ENCODE results near the gene PDZD2.
"Not testable (repeated sequence)": the region's sequence is repeated elsewhere in the genome, so short reads cannot be mapped to it uniquely, and the experiment has no call there.

PDZD2 gene

GRCh38 chr5:31770132-31770720 is 131.3 kb downstream of the PDZD2 start:
- DNase-seq (ENCODE audit: low spot score) = no peak

DNA sequence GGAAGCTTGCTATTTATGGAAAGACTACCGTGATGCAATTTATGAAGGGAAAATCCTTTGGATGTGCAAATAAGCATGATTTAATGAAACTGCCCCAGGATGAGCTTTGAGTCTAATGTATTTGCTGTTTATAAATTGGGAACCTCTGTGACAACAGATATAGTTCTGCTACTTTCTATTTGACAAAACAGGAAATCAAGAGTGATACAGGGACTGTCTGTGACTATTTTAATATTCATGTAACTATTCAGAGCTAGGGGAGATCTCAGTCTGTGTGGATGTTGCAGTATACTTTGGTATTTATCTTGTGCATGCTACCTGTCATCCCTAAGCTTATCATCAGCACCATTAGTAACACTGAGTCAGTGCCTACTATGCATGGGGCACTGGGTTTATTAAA is 132.1 kb downstream of the PDZD2 start:
- DNase-seq (ENCODE audit: low spot score) = no peak

GRCh38 chr5:31771500-31771899 is 132.6 kb downstream of the PDZD2 start:
- DNase-seq (ENCODE audit: low spot score) = no peak

DNA sequence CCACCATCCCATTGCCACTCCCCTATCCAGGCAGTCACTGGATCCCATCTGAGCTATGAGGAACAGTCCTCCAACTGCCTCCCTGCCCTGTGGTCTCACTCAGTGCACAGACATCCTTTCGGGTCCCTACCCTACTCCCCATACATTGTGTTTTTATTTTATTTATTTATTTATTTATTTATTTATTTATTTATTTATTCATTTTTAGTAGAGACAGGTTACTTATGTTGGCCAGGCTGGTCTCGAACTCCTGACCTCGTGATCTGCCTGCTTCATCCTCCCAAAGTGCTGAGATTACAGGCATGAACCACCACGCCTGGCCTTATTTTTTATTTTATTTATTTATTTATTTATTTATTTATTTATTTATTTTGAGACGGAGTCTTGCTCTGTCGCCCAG is 137.4 kb downstream of the PDZD2 start:
- DNase-seq (ENCODE audit: low spot score) = not testable (repeated sequence)

GRCh38 chr5:31776976-31777651 is 138.2 kb downstream of the PDZD2 start:
- DNase-seq (ENCODE audit: low spot score) = no peak

GRCh38 chr5:31781772-31782171 is 142.8 kb downstream of the PDZD2 start:
- DNase-seq (ENCODE audit: low spot score) = no peak

GRCh38 chr5:31783086-31783645 is 144.2 kb downstream of the PDZD2 start:
- DNase-seq (ENCODE audit: low spot score) = no peak

GRCh38 chr5:31783731-31784130 is 144.8 kb downstream of the PDZD2 start:
- no peak for DNase-seq (ENCODE audit: low spot score)

DNA sequence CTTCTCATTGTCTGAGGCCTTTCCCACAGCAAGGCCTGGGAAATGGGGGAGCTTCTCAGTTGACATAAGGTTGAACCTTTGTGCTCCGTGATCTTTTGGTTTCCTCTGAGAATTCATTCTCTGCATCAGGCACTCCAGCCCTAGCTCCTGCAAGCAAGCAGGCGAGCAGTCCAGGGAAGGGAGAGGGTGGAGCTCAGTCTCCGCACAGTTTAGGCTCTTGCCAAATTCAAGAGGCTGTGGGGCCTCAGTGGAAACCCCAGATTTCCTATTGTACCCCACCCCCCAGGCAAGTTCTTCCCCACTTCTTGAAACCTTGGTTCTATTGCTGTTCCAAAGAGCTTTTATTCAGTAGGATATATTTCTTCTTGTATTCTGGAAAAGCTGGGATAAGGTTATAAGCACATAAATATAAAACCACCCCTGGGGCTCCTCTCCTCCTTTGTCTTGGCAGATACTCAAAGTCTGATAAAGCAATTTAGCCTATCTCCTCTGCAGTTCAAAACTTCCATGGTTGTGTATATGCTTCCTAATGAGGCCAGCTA is 147.2 kb downstream of the PDZD2 start:
- no peak for DNase-seq (ENCODE audit: low spot score)

- DNase-seq (ENCODE audit: low spot score) = no peak
These were observed 155.1 kb downstream of the PDZD2 start for GRCh38 chr5:31794009-31794408.

- DNase-seq (ENCODE audit: low spot score) = no peak
These were observed 159.2 kb downstream of the PDZD2 start for GRCh38 chr5:31798168-31798567.

DNA sequence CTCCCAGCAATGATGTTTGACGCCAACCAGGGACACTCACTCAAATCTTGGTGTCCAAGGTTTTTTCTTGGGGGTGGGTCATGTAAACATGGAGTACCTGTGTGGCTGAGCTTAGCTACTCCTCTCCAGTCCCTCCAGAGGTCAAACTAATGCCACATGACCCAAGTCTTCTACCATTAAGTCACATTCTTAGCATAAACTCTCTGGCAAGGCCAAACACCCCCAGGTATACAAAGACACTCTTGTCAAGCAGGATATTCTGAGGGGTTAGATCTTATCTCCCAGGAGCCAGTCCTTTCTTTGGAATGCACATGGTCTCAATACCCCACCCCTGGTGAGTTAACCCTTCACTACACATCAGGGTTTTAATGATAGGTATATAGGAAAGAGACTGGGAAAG is 161.4 kb downstream of the PDZD2 start:
- DNase-seq (ENCODE audit: low spot score) = no peak

DNA sequence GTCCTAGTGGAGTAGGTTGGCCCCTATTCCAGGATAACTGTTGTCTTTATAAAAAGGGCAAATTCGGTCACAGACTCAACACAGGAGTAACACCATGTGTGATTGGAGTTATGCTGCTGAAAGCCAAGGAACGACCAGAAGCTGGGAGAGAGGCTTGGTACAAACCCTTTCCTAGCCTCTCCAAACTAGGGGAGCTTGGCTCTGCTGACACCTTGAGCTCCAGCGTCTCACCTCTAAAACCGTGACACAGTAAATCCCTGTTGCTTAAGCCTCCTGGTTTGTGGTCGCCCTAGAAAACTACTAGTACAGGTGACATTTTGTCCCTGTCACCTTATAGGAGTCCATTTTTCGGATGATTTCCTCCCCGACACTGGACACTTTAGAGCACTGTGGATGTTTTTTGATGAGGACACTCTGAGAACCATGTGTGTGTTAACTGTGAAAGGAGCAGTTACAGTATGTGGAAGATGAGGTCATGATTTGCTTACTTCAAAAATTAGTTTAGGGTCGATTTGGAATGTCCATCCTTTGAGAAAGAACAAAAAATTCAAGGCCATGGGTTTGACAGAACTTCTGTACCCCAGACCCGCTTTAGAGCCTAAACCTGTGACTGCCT is 167.0 kb downstream of the PDZD2 start:
- DNase-seq (ENCODE audit: low spot score) = no peak

DNA sequence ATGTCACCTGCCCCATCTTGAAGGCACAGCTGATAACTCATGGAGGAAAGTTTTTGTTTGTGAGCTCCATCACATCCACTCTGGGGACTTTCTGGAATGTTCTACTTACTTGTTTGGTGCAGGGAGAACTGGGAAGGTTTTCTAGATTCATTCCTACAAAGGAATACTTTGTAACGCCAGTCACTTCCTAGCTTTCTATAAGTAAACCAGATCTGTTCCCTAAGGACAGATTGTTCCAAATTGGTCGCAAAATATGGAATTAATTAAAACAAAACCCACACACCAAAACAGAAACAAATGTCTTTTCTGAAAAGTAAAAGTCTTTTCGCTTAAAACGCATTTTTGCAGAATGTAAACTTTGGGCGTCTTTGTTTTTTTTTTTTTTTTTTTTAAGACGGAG is 167.6 kb downstream of the PDZD2 start:
- DNase-seq (ENCODE audit: low spot score) = no peak

GRCh38 chr5:31807789-31808540 is 169.0 kb downstream of the PDZD2 start:
- no peak for DNase-seq (ENCODE audit: low spot score)

DNA sequence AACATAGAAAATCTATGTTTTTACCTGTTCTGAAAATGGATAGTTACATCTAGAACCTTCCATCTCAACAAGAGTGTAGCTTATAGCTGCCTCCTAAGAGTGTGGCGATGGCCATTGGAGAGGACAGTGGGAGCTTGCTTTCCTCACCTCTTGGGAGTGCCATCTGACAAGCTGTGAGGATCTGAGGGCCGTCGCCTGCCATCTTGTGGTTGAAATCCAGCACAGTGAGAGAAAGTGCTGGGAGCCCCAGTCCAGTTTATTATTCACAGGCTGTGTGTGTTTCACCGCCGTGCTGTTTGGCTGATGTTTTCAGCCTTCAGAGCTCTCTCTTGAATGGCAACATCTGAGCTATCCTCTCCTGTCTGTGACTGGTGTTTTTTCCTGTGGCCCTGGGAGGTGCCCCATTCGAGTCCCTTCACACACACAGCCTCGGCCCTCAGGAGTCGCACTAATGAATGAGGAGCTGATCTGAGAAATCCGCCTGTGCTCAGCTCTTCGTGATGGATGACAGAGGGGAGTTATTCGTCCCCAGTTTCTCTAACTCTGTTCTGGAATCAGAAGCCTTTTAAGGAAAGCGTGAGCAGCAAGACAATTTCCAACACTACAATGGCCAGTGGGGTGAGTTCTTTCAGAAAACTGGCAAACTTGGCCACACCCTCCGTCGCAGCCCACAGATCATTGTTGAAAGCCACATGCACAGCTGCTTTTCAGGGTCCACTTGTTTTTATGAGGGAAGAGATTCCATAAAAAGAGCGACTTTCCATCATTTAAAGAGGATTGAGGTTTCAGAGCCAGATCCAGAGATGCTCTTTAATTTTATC is 170.3 kb downstream of the PDZD2 start:
- peak; percentile 85 for DNase-seq (ENCODE audit: low spot score)

DNA sequence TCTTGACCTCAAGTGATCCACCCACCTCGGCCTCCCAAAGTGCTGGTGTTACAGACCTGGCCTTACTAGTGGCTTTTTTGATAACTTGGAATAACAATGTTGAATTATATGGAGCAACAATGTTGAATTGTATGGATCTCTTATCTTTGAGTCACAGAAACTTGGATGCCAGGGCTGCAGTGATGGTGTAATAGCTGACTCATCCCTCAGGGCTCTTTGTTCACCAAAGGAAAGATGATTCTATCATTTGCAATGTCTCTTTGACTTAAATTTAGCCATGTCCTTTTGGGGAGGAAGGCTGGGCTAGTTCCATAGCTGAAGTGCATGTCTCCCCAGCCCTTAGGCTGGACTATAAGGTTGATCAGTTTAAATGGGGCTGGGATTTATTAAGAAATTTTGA is 172.3 kb downstream of the PDZD2 start:
- DNase-seq (ENCODE audit: low spot score) = peak; percentile 87

- no peak for DNase-seq (ENCODE audit: low spot score)
These were observed 176.4 kb downstream of the PDZD2 start for GRCh38 chr5:31815376-31815775.

GRCh38 chr5:31819926-31820516 is 181.1 kb downstream of the PDZD2 start:
- DNase-seq (ENCODE audit: low spot score) = no peak

GRCh38 chr5:31823472-31823871 is 184.5 kb downstream of the PDZD2 start:
- no peak for DNase-seq (ENCODE audit: low spot score)
